ENCODE data around the gene ATP4A.

Gene ATP4A

DNA sequence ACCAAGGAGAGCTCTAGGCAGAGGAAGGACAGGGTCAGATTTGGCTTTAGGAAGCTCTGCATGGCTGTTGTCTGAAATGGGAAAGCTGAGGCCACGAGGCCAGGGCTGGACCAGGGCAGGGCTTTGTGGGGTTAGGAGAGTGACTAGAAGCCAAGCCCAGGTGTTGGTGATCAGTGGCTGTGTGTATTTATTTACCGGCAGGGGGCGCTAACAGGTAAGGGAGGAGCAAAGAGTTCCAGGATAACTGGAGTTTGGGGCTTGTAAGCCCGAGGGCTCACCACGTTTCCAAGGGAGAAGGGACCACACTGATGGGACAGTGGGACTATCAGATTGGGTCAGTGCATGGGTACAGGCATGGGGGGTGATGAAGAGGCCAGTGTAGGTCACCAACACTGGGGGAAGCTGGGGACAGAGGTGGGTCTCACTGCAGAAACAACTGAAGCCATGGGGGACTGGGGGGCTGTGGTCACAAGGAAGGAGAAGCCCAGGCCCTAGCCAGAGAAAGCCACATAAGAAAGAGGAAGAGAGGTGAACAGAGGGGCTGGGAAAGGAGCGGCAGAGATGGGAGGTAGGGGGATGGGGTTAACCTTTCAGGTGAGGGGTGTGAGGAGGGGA is 14.2 kb downstream of the ATP4A start:
- peak; percentile 73 for DNase-seq

- DNase-seq = no peak
Measured at GRCh38 chr19:35546532-35546931, 16.9 kb downstream of the ATP4A start.

GRCh38 chr19:35545855-35546381 is 17.5 kb downstream of the ATP4A start:
- DNase-seq = no peak

- DNase-seq = peak; percentile 83
Measured at GRCh38 chr19:35545001-35545854, 18.2 kb downstream of the ATP4A start, which contains the start of gene TMEM147. TMEM147 (plus strand) TSS chr19:35545626; CDS start chr19:35545740, 114 bp downstream.

DNA sequence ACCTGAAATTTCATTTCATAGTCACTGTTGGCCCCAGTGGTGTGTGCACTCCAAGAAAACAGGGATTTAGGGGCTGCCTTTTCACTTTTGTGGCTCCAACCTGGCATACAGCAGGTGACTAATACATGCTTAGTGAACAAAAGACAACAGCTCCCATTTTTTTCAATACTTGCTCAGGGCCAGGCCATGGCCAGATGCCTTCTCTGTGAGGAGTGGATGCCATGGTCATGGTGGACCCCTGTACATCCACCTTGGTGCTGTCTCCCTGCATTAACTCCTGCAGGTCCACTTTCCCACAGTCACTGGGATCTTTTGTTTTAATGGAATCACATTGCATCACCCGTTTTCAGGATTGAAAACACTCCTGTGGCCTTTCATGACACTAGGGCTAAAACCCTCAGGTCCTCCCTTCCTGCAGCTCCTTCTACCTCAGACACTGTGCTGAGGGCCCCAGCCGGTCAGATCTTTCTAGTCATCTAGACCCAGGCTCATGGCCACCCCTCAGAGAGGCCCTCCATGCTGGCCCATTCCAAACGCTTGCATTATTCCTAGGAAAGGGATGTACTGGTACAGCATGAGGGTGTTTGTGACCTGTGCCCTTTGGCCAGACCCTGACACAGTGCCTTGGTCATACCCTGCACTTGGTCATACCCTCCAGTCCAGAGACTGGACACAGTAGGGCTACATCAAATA is 19.2 kb downstream of the ATP4A start:
- DNase-seq = no peak

- DNase-seq = no peak
Measured at GRCh38 chr19:35543280-35544109, 20.0 kb downstream of the ATP4A start.

DNA sequence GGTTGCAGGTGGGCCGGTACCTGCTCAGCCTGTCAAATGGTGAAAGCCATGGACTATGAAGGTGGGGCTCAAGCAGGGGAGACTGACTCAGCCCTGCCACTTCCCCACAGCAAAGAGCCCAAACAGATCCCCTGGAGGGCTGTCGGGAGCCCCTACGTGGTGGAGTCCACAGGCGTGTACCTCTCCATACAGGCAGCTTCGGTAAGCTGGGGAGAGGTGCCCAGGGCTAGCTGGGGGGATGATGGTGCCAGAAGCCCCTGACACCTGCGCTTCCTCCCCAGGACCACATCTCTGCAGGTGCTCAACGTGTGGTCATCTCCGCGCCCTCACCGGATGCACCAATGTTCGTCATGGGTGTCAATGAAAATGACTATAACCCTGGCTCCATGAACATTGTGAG is 21.2 kb downstream of the ATP4A start:
- no peak for DNase-seq

DNA sequence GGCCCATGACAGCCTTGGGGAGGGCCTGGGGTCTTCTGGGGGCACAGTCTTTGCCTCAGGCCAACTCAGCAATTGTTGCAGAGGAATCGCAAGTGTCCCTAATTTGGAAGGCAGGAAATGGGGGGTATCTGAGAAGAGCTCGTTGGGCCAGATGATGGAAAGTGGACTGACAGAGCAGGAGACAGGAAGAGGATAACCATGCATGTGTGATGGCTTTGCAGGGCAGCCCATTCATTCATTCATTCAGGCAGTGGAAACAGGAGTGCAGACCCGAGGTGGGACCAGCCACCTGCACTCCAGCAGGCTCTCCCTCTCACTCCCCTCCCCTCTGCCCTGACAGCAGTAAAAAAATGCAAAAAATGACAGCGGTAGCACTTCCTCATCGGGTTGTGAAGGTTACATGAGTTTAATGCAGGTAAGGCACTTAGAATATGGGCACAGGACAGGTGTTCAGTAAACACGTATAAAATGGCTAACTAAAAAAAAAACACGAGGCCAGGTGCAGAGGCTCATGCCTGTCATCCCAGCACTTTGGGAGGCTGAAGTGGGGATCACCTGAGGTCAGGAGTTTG is 23.0 kb downstream of the ATP4A start:
- DNase-seq = no peak

- DNase-seq = no peak
Measured at GRCh38 chr19:35539850-35540249, 23.6 kb downstream of the ATP4A start.

GRCh38 chr19:35539314-35539713 is 24.1 kb downstream of the ATP4A start:
- no peak for DNase-seq

GRCh38 chr19:35534803-35535480 is 28.5 kb downstream of the ATP4A start:
- no peak for DNase-seq

- DNase-seq = no peak
Measured at GRCh38 chr19:35533822-35534392, 29.6 kb downstream of the ATP4A start.

GRCh38 chr19:35533201-35533821 is 30.1 kb downstream of the ATP4A start, which contains the start of gene GAPDHS:
GAPDHS (plus strand) TSS chr19:35533456; CDS start chr19:35533528, 72 bp downstream.
- no peak for DNase-seq

GRCh38 chr19:35531291-35531690 is 32.2 kb downstream of the ATP4A start:
- DNase-seq = no peak

- no peak for DNase-seq
Measured at GRCh38 chr19:35529241-35530218, 33.9 kb downstream of the ATP4A start.

DNA sequence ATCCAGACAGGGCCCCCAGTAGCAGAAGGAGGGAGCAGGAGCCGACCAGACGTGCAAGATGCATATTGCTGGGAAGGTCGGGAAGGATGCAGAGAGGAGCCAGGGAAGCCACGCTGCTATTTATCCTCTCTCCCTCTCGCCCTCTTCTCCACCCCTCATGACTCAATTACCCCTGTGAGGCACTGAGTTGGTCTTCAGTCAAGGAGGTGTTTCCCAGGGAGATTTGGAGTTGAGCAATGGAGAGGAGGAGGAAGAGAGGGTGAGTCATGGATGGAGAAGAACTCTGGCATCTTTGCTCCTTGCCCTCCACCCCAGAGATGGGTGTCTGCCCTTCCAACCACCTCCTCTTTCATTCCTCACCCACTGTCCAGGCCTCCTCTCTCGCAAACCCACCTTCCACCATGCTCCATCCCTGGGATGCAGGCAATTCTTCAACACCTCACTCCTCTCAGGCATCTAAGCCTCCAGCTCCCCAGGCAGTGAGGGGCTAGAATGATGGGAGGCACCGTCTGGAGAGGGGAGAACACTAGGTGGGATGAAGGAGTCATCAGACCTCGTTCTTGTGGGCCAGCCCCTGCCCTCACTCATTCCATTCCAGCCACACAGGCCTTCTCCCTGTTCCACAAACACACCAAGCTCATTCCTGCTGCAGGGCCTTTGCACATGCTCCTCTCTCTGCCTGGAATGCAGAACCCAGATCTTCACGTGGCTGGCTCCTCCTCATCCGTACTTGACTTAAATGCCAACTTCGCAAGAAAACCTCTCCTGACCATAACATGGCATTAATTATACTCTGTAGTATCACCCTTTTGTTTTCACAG is 35.0 kb downstream of the ATP4A start, which contains the start of gene SBSN:
TSS of gene SBSN (minus strand) at position 94 of the 821 bp plus-strand sequence. CDS start at position 64, 30 bp downstream.
- DNase-seq = no peak

GRCh38 chr19:35525873-35526272 is 37.6 kb downstream of the ATP4A start:
- DNase-seq = no peak

GRCh38 chr19:35524181-35524837 is 39.1 kb downstream of the ATP4A start:
- DNase-seq = no peak

Data from NCI-H748 treated with DMSO at 0.1 percent for 48 hours (cell line).